T1000 (cell line): ENCODE data around the gene PPIH.
"Not testable (repeated sequence)": the region's sequence is repeated elsewhere in the genome, so short reads cannot be mapped to it uniquely, and the experiment has no call there.

Experiments
- DNase-seq: peaks from one replicate; lab custom pipeline; 2025; ENCODE audit warnings: mixed read lengths; lab: John Stamatoyannopoulos, UW

PPIH gene

GRCh38 chr1:42657981-42658876 is at the start of gene PPIH:
TSS of gene PPIH (plus strand) at chr1:42658423. CDS start at chr1:42658447, 24 bp downstream.
- DNase-seq = peak; percentile 86

- DNase-seq = no peak
Measured at GRCh38 chr1:42613803-42614131, 44.5 kb upstream of the PPIH start.

GRCh38 chr1:42618866-42619265 is 39.4 kb upstream of the PPIH start:
- DNase-seq = no peak

- no peak for DNase-seq
Measured at GRCh38 chr1:42620307-42620706, 37.9 kb upstream of the PPIH start.

GRCh38 chr1:42621180-42621579 is 37.0 kb upstream of the PPIH start:
- not testable (repeated sequence) for DNase-seq

GRCh38 chr1:42627205-42627604 is 31.0 kb upstream of the PPIH start:
- not testable (repeated sequence) for DNase-seq

GRCh38 chr1:42639116-42639515 is 19.1 kb upstream of the PPIH start:
- DNase-seq = no peak

- DNase-seq = no peak
Measured at GRCh38 chr1:42646056-42646455, 12.2 kb upstream of the PPIH start.

- no peak for DNase-seq
Measured at GRCh38 chr1:42657201-42657600, 1.0 kb upstream of the PPIH start.

GRCh38 chr1:42658877-42659337 is 684 bp downstream of the PPIH start:
- DNase-seq = peak; percentile 10

GRCh38 chr1:42660907-42661500 is 2.8 kb downstream of the PPIH start:
- DNase-seq = no peak

- DNase-seq = no peak
Measured at GRCh38 chr1:42669936-42670335, 11.7 kb downstream of the PPIH start.

GRCh38 chr1:42670425-42670824 is 12.2 kb downstream of the PPIH start:
- no peak for DNase-seq

- DNase-seq = no peak
Measured at GRCh38 chr1:42674214-42674613, 16.0 kb downstream of the PPIH start.

GRCh38 chr1:42674682-42675081 is 16.5 kb downstream of the PPIH start:
- DNase-seq = no peak

GRCh38 chr1:42675467-42675866 is 17.2 kb downstream of the PPIH start:
- DNase-seq = no peak

GRCh38 chr1:42676534-42677087 is 18.4 kb downstream of the PPIH start:
- no peak for DNase-seq

- no peak for DNase-seq
Measured at GRCh38 chr1:42679364-42679983, 21.3 kb downstream of the PPIH start.

GRCh38 chr1:42680055-42680454 is 21.8 kb downstream of the PPIH start:
- no peak for DNase-seq

GRCh38 chr1:42680921-42681683 is 22.9 kb downstream of the PPIH start:
- no peak for DNase-seq

- DNase-seq = peak; percentile 98
Measured at GRCh38 chr1:42681741-42682483, 23.7 kb downstream of the PPIH start, which contains the start of gene YBX1. TSS of gene YBX1 (plus strand) at chr1:42682418. CDS start at chr1:42682566, 148 bp downstream.
